IgD-negative memory B cell (primary cell): ENCODE results near the gene DYNC2I2. TPM values are rescaled to one million over a fixed set of nuclear protein-coding genes. Genes with fewer than 3 reads are reported as not detected.
"Not testable (repeated sequence)": the region's sequence is repeated elsewhere in the genome, so short reads cannot be mapped to it uniquely, and the experiment has no call there.

Experiments
- H3K27ac Mint-ChIP-seq, 3 donors: one replicate each; pipeline ENCODE4 v1.8.0; 2020 to 2022; ENCODE audit warnings: mild to moderate bottlenecking in 3 of 3, mixed read lengths in 3 of 3, moderate library complexity in 1 of 3
- H3K27me3 Mint-ChIP-seq: one replicate; pipeline ENCODE4 v1.8.0; 2021; ENCODE audit warnings: mixed read lengths
- H3K36me3 Mint-ChIP-seq: one replicate; pipeline ENCODE4 v1.8.0; 2020; ENCODE audit warnings: mild to moderate bottlenecking, mixed read lengths
- H3K4me1 Mint-ChIP-seq, 3 donors: one replicate each; pipeline ENCODE4 v1.8.0; 2020 to 2022; ENCODE audit warnings: mixed read lengths in 3 of 3, mild to moderate bottlenecking in 1 of 3
- H3K4me3 Mint-ChIP-seq, 4 donors: one replicate each; pipeline ENCODE4 v1.8.0; 2020 to 2022; ENCODE audit warnings: mild to moderate bottlenecking in 4 of 4, mixed read lengths in 4 of 4, moderate library complexity in 3 of 4
- H3K9me3 Mint-ChIP-seq, 3 donors: one replicate each; pipeline ENCODE4 v1.8.0; 2020 to 2021; ENCODE audit warnings: mixed read lengths in 3 of 3, mild to moderate bottlenecking in 1 of 3
- polyA plus RNA-seq: library from polyadenylated mRNA; unstranded; fragments of 300-500 nt; fragmentation: Illumina TruSeq; gene quantifications from one replicate; pipeline ENCODE4 v1.2.3, GENCODE V29; 2021

Gene DYNC2I2
- polyA plus RNA-seq, 1 donor from 2014 or later, result 57.3 TPM

DNA sequence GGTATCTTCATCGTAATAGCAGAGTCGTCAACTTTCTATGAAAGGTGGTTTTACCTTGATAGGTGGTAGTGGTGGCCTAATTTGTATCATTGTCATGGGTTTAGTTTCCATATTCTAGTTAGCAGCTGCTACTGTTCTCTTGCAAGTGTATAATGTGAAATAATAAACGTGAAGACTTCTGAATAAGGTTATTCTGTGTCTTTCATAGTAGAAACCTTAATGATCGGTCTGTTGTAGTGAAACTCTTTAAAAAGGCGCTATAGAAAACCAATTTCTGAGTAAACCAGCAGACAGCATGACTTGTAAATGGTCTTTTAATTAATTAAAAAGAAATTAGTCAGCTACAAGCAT lies 34.0 kb upstream of the DYNC2I2 start:
- Mint-ChIP-seq H3K4me1 (peaks cover 20 to 33% (median 28%) of the 10 kb centered on the region in 3 donors), H3K27me3 (no peaks in the 10 kb centered on the region), H3K9me3 (peaks cover 0 to 2% (median 0%) of the 10 kb centered on the region in 3 donors), H3K4me3 (peak overlapping the region; percentile 89 to 100 (median 98)), H3K27ac (peak overlapping the region; percentile 88 to 95 (median 94)), H3K36me3 (peaks cover 2% of the 10 kb centered on the region)

DNA sequence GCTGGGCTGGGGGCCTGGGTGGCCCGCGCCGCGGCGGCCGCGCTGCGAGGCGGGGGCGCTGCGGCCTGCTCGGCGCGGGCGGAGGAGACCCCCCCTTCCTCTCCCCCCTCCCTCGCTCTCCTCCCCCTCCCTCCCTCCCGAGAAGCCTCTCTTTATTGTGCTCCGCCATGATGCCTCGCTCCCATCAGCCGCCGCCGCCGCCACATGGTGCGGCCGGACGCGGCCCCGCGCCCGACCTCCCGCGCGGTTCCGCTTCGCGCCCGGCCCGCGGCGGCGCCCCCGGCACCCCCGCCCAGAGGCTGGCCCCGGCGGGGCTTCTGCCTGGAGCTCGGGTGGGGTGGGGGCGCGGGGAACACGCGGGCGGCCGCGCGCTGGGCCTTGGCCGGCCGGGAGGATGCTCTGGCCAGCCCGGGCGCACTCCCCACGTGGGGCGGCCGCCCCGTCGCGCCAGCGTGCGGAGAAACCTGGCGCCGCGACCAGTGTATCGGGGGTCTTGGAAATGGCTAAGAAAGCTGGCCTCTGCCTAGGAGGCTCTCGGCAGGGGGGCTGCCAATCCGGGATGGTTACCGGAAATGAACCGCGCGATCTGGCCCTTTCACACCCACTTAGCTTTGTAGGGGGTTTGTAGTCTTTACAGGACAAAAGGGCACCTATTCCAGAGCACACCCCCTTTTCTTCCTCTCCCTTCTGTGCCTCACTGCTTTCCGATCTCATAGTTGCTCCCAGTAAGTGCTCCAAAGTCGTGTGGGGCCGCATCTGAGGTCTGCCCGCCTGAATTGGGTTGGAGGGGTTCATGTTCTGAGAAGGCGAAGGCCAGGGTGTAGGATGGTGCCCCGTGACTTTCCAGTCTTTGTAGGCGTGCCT lies 33.4 kb upstream of the DYNC2I2 start:
- Mint-ChIP-seq H3K4me3 (peak overlapping the region; percentile 89 to 100 (median 98)), H3K36me3 (peaks cover 2% of the 10 kb centered on the region), H3K4me1 (peaks cover 24 to 38% (median 31%) of the 10 kb centered on the region in 3 donors), H3K9me3 (peaks cover 0 to 2% (median 0%) of the 10 kb centered on the region in 3 donors), H3K27me3 (no peaks in the 10 kb centered on the region), H3K27ac (peak overlapping the region; percentile 88 to 95 (median 94))

DNA sequence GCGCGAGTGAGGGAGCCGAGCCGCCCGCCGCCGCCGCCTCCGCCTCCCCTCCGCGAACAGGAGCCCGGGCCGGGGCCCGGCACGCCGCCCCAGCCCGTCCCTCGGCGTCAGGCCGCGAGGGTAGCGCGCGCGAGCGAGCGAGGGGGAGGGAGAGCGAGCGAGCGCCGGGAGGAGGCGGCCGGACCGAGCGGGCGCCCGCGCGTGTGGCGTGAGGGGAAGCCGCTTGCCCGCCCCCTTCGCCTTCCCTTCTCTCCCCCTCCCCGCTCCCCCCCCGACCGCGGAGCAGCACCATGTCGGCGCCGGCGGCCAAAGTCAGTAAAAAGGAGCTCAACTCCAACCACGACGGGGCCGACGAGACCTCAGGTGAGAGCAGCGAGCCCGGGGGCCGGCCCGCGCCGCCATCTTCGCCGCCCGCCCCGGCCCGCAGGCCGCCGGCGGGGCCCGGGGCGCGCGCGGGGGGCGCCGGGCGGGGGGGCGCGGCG lies 32.7 kb upstream of the DYNC2I2 start:
- Mint-ChIP-seq H3K36me3 (peaks cover 2% of the 10 kb centered on the region), H3K9me3 (peaks cover 0 to 2% (median 0%) of the 10 kb centered on the region in 3 donors), H3K27ac (no peak overlapping the region), H3K4me3 (peak overlapping the region in 3 of 4 donors; percentile 41 to 72 (median 48)), H3K27me3 (no peaks in the 10 kb centered on the region), H3K4me1 (peaks cover 31 to 44% (median 35%) of the 10 kb centered on the region in 3 donors)

DNA sequence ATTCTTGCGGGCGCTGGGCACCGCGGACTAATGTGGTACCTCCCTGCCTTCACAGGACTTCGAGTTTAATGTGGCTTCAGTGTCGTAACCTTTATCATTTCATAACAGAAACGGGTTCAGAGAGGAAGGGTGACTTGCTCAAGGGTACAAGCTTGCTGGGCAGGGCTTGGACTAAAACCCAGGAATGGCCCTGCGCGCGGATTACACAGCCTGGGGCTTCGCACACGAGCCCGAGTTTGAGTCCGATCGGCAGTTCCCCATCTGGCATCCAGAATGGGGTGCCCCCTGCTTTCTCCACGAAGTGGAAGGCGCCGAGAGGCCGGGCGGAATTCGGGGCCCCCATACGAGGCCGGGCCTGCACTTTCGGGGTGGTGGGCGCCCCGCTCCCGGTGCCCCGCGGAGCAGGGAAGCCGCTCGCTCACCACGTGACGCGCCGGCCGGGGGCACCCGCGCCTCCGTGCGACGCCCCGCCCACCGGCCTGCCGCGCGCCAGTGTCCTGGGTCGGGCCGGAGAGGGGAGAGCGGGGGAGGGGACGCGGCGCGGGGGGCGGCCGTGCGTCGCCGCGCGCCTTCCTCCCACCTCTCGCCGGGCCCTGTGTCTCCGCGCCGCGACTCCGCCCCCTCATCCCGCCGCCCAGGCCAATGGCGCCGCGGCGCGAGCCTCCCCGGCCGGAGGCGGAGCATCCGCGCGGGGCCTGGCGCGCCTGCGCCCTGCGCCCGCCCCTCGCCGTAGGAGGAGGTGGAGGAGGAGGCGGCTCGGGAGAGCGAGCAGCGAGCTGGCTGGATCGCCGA lies 32.0 kb upstream of the DYNC2I2 start, which contains the start of gene SET:
SET (plus strand) TSS at position 722 of the 792 bp plus-strand sequence. CDS start 361 bp downstream, outside the sequence.
- Mint-ChIP-seq H3K27me3 (no peaks in the 10 kb centered on the region), H3K4me1 (peaks cover 35 to 45% (median 37%) of the 10 kb centered on the region in 3 donors), H3K27ac (peak within 1 kb of the TSS; percentile 89 to 97 (median 93)), H3K9me3 (peaks cover 0 to 2% (median 0%) of the 10 kb centered on the region in 3 donors), H3K4me3 (peak within 1 kb of the TSS; percentile 82 to 99 (median 91)), H3K36me3 (peaks cover 2% of the 10 kb centered on the region)

DNA sequence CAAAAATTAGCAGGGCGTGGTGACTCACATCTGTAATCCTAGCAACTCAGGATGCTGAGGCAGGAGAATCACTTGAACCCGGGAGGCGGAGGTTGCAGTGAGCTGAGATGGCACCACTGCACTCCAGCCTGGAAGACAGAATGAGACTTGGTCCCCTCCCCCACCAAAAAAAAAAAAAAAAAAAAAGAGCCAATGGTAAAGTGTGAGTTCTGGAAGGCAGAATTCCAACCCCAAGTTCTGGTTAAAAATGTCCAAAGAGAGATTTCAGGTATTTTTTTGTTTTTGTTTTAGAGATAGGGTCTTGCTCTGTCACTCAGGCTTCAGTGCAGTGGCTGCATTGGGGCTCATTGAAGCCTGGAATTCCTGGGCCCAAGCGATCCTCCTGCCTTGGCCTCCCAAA lies 30.8 kb upstream of the DYNC2I2 start:
- Mint-ChIP-seq H3K27me3 (no peaks in the 10 kb centered on the region), H3K4me1 (peaks cover 37 to 47% (median 45%) of the 10 kb centered on the region in 3 donors), H3K9me3 (peaks cover 0 to 2% (median 0%) of the 10 kb centered on the region in 3 donors), H3K27ac (peak overlapping the region in 1 of 3 donors; percentile 93), H3K36me3 (peaks cover 2% of the 10 kb centered on the region), H3K4me3 (peak overlapping the region; percentile 82 to 100 (median 95))

- H3K4me1 Mint-ChIP-seq, result peaks cover 36 to 42% (median 42%) of the 10 kb centered on the region in 3 donors
- peak overlapping the region; percentile 91 to 100 (median 99) for H3K4me3 Mint-ChIP-seq
- peaks cover 0 to 2% (median 0%) of the 10 kb centered on the region in 3 donors for H3K9me3 Mint-ChIP-seq
- H3K27me3 Mint-ChIP-seq, result no peaks in the 10 kb centered on the region
- H3K27ac Mint-ChIP-seq, result peak overlapping the region; percentile 90 to 98 (median 98)
- H3K36me3 Mint-ChIP-seq, result no peaks in the 10 kb centered on the region
These were observed 29.2 kb upstream of the DYNC2I2 start for GRCh38 chr9:128685636-128686489.

GRCh38 chr9:128684325-128685199 lies 27.9 kb upstream of the DYNC2I2 start:
- peak overlapping the region; percentile 90 to 98 (median 98) for H3K27ac Mint-ChIP-seq
- H3K9me3 Mint-ChIP-seq, result no peaks in the 10 kb centered on the region
- no peaks in the 10 kb centered on the region for H3K36me3 Mint-ChIP-seq
- no peaks in the 10 kb centered on the region for H3K27me3 Mint-ChIP-seq
- peak overlapping the region; percentile 91 to 100 (median 99) for H3K4me3 Mint-ChIP-seq
- peaks cover 36 to 46% (median 39%) of the 10 kb centered on the region in 3 donors for H3K4me1 Mint-ChIP-seq

GRCh38 chr9:128684065-128684324 lies 27.3 kb upstream of the DYNC2I2 start:
- Mint-ChIP-seq H3K9me3 (no peaks in the 10 kb centered on the region), H3K27me3 (no peaks in the 10 kb centered on the region), H3K27ac (peak overlapping the region; percentile 90 to 98 (median 98)), H3K4me1 (peaks cover 36 to 48% (median 41%) of the 10 kb centered on the region in 3 donors), H3K4me3 (peak overlapping the region; percentile 91 to 100 (median 99)), H3K36me3 (no peaks in the 10 kb centered on the region)

GRCh38 chr9:128683340-128684064 lies 26.9 kb upstream of the DYNC2I2 start:
- Mint-ChIP-seq H3K4me1 (peaks cover 36 to 48% (median 41%) of the 10 kb centered on the region in 3 donors), H3K27ac (peak overlapping the region; percentile 90 to 98 (median 98)), H3K27me3 (no peaks in the 10 kb centered on the region), H3K36me3 (no peaks in the 10 kb centered on the region), H3K9me3 (no peaks in the 10 kb centered on the region), H3K4me3 (peak overlapping the region; percentile 91 to 100 (median 99))

DNA sequence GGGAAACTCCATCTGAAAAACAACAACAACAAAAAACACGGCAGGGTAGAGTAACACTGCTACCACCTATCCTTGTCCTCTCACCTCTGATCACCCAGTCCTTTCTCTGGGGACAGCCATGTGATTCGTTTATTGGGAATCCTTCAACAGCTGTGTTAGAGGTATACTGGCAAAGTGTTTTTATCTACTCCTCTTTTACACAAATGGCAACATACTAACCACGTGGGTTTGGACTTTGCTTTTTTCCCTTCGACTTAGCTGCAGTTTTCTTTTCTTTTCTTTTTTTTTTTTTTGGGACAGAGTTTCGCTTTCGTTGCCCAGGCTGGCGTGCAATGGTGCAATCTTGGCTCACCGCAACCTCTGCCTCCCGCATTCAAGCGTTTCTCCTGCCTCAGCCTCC lies 21.1 kb upstream of the DYNC2I2 start:
- no peaks in the 10 kb centered on the region for H3K9me3 Mint-ChIP-seq
- no peaks in the 10 kb centered on the region for H3K27me3 Mint-ChIP-seq
- peak overlapping the region in 2 of 3 donors; percentile 35 to 51 for H3K27ac Mint-ChIP-seq
- no peak overlapping the region for H3K4me3 Mint-ChIP-seq
- no peaks in the 10 kb centered on the region for H3K36me3 Mint-ChIP-seq
- H3K4me1 Mint-ChIP-seq, result peaks cover 8 to 19% (median 9%) of the 10 kb centered on the region in 3 donors

GRCh38 chr9:128675382-128675781 lies 18.7 kb upstream of the DYNC2I2 start:
- H3K36me3 Mint-ChIP-seq, result no peaks in the 10 kb centered on the region
- H3K9me3 Mint-ChIP-seq, result no peaks in the 10 kb centered on the region
- H3K4me1 Mint-ChIP-seq, result peaks cover 0 to 8% (median 4%) of the 10 kb centered on the region in 3 donors
- no peak overlapping the region for H3K27ac Mint-ChIP-seq
- no peaks in the 10 kb centered on the region for H3K27me3 Mint-ChIP-seq
- H3K4me3 Mint-ChIP-seq, result no peak overlapping the region

DNA sequence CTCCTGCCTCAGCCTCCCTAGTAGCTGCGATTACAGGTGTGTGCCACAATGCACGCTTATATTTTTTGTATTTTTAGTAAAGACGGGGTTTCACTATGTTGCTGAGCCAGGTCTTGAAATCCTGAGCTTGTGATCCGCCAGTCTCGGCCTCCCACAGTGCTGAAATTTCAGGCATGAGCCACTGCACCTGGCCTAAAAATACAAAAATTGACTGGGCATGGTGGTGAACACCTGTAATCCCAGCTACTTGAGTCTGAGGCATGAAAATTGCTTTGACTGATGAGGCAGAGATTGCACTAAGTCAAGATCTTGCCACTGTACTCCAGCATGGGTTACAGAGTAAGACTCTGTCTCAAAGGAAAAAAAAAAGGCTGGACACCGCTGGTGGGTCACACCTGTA lies 13.1 kb upstream of the DYNC2I2 start:
- Mint-ChIP-seq H3K27me3 (no peaks in the 10 kb centered on the region), H3K9me3 (no peaks in the 10 kb centered on the region), H3K4me3 (no peak overlapping the region), H3K4me1 (no peaks in the 10 kb centered on the region), H3K36me3 (no peaks in the 10 kb centered on the region), H3K27ac (no peak overlapping the region)

GRCh38 chr9:128666481-128666941 lies 9.9 kb upstream of the DYNC2I2 start:
- H3K27ac Mint-ChIP-seq, H3K4me1 Mint-ChIP-seq, H3K27me3 Mint-ChIP-seq, H3K9me3 Mint-ChIP-seq, H3K36me3 Mint-ChIP-seq, H3K4me3 Mint-ChIP-seq: not testable (repeated sequence)
